Mesenchymal stem cell (in vitro differentiated cells and primary cell): Measurements from ENCODE around the gene NID1.

Source experiments
- DNase-seq: peaks from one replicate; pipeline ENCODE4 v3.0.0-alpha.2; 2013
- H2AFZ ChIP-seq: one replicate; pipeline ENCODE4 v1.6.1; 2013; ENCODE audit warnings: low read depth, mild to moderate bottlenecking, control low read depth, inconsistent platforms, low read length, moderate library complexity
- H2AK5ac ChIP-seq: 2 replicates; pipeline ENCODE4 v1.6.1; 2013; ENCODE audit warnings: low read length, moderate library complexity, mild to moderate bottlenecking, inconsistent platforms; ENCODE audit not compliant: severe bottlenecking
- H2BK120ac ChIP-seq: one replicate; pipeline ENCODE4 v1.6.1; 2013; ENCODE audit warnings: low read depth, mild to moderate bottlenecking, inconsistent platforms, low read length, moderate library complexity
- H2BK12ac ChIP-seq, 2 experiments: one replicate each; pipeline ENCODE4 v1.6.1; 2013; ENCODE audit warnings: inconsistent platforms in 2 of 2, low read length in 2 of 2, mild to moderate bottlenecking in 2 of 2, moderate library complexity in 2 of 2, control low read depth in 1 of 2
- H2BK15ac ChIP-seq: one replicate; pipeline ENCODE4 v1.6.1; 2013; ENCODE audit warnings: mild to moderate bottlenecking, low read depth, inconsistent platforms; ENCODE audit not compliant: poor library complexity, severe bottlenecking
- H2BK5ac ChIP-seq: 2 replicates; pipeline ENCODE4 v1.6.1; 2013; ENCODE audit warnings: low read depth, mild to moderate bottlenecking, low read length, control low read depth, inconsistent platforms; ENCODE audit not compliant: poor library complexity, severe bottlenecking
- H3K14ac ChIP-seq, 2 experiments: one replicate each; pipeline ENCODE4 v1.6.1; 2013; ENCODE audit warnings: inconsistent platforms in 2 of 2, low read length in 2 of 2, control low read depth in 1 of 2, mild to moderate bottlenecking in 1 of 2, moderate library complexity in 1 of 2
- H3K18ac ChIP-seq, 2 experiments: one replicate each; pipeline ENCODE4 v1.6.1; 2013; ENCODE audit warnings: inconsistent platforms in 2 of 2, low read length in 2 of 2, control low read depth in 1 of 2, low read depth in 1 of 2, mild to moderate bottlenecking in 1 of 2
- H3K23ac ChIP-seq, 2 experiments: one replicate each; pipeline ENCODE4 v1.6.1; 2013; ENCODE audit warnings: inconsistent platforms in 2 of 2, low read length in 2 of 2, mild to moderate bottlenecking in 2 of 2, moderate library complexity in 2 of 2, control low read depth in 1 of 2
- H3K27ac ChIP-seq: 2 replicates; pipeline ENCODE4 v1.5.1; 2013; ENCODE audit warnings: mild to moderate bottlenecking, moderate library complexity, low read length, control low read depth, inconsistent platforms; ENCODE audit not compliant: poor library complexity, severe bottlenecking
- H3K27me3 ChIP-seq, 2 experiments: 2 replicates each; pipeline versions ENCODE4 v1.6.1 to v1.7.0; 2013; ENCODE audit warnings: low read length in 2 of 2, mild to moderate bottlenecking in 2 of 2, moderate library complexity in 2 of 2, control low read depth in 1 of 2, inconsistent platforms in 1 of 2; ENCODE audit not compliant: control insufficient read depth in 1 of 2, insufficient read depth in 1 of 2
- H3K36me3 ChIP-seq, 2 experiments: 2 replicates each; pipeline versions ENCODE4 v1.6.1 to v1.7.0; 2013; ENCODE audit warnings: low read length in 2 of 2, control low read depth in 1 of 2, inconsistent platforms in 1 of 2, low read depth in 1 of 2, mild to moderate bottlenecking in 1 of 2; ENCODE audit not compliant: insufficient read depth in 2 of 2, control insufficient read depth in 1 of 2
- H3K4ac ChIP-seq, 2 experiments: one replicate each; pipeline ENCODE4 v1.6.1; 2013; ENCODE audit warnings: inconsistent platforms in 2 of 2, low read length in 2 of 2, mild to moderate bottlenecking in 2 of 2, moderate library complexity in 2 of 2, control low read depth in 1 of 2, low read depth in 1 of 2
- H3K4me1 ChIP-seq: 2 replicates; pipeline ENCODE4 v1.6.1; 2013; ENCODE audit warnings: low read depth, low read length, control low read depth; ENCODE audit not compliant: control insufficient read depth, insufficient read depth
- H3K4me2 ChIP-seq: 2 replicates; pipeline ENCODE4 v1.6.1; 2013; ENCODE audit warnings: low read length, mild to moderate bottlenecking, inconsistent platforms; ENCODE audit not compliant: poor library complexity, severe bottlenecking
- H3K4me3 ChIP-seq, 2 experiments: 2 replicates each; pipeline versions ENCODE4 v1.5.1 to v1.7.0; 2013; ENCODE audit warnings: low read length in 2 of 2, mild to moderate bottlenecking in 2 of 2, control low read depth in 1 of 2, low read depth in 1 of 2; ENCODE audit not compliant: insufficient read depth in 1 of 2
- H3K79me1 ChIP-seq: replicated peaks from 2 replicates; pipeline ENCODE4 v1.6.1; 2013; ENCODE audit warnings: mild to moderate bottlenecking, control low read depth, low read length, inconsistent platforms; ENCODE audit not compliant: poor library complexity, severe bottlenecking
- H3K9ac ChIP-seq: 2 replicates; pipeline ENCODE4 v1.7.0; 2013; ENCODE audit warnings: mild to moderate bottlenecking, low read length, moderate library complexity
- H3K9me3 ChIP-seq: 2 replicates; pipeline ENCODE4 v1.7.0; 2013; ENCODE audit warnings: mild to moderate bottlenecking, low read length; ENCODE audit not compliant: control insufficient read depth
- H4K8ac ChIP-seq: one replicate; pipeline ENCODE4 v1.6.1; 2013; ENCODE audit warnings: inconsistent platforms, mild to moderate bottlenecking, low read length, moderate library complexity
- H4K91ac ChIP-seq: one replicate; pipeline ENCODE4 v1.6.1; 2013; ENCODE audit warnings: mild to moderate bottlenecking, low read length, inconsistent platforms
- WGBS: methylation state at CpG from one replicate; pipeline ENCODE4 v1.1.7; 2013; ENCODE audit warnings: mixed read lengths; 5-methylcytosine and 5-hydroxymethylcytosine counted together

Gene NID1

GRCh38 chr1:236112332-236112627 is 47.4 kb upstream of the NID1 start:
- Histone ChIP-seq H2AK5ac (no peak overlapping the region), H4K91ac (no peak overlapping the region), H3K4ac (no peak overlapping the region), H3K27me3 (peaks cover 0 to 3% of the 10 kb centered on the region in 2 experiments), H2AFZ (no peak overlapping the region), H3K9ac (no peak overlapping the region), H3K4me1 (peaks cover 4% of the 10 kb centered on the region), H2BK15ac (no peak overlapping the region), H3K4me3 (no peak overlapping the region), H2BK5ac (no peak overlapping the region), H2BK12ac (no peak overlapping the region), H3K27ac (no peak overlapping the region), H3K14ac (no peak overlapping the region), H4K8ac (no peak overlapping the region), H3K18ac (no peak overlapping the region), H3K79me1 (no peaks in the 10 kb centered on the region), H2BK120ac (no peak overlapping the region), H3K9me3 (no peaks in the 10 kb centered on the region), H3K36me3 (no peaks in the 10 kb centered on the region), H3K23ac (no peak overlapping the region), H3K4me2 (no peak overlapping the region)
- WGBS, result 93% methylated on average over 5 of the region's 6 CpGs
- DNase-seq, result no peak

GRCh38 chr1:236111527-236112331 is 46.8 kb upstream of the NID1 start:
- Histone ChIP-seq H3K9ac (no peak overlapping the region), H2BK15ac (no peak overlapping the region), H3K27ac (no peak overlapping the region), H3K4me2 (no peak overlapping the region), H2BK12ac (no peak overlapping the region), H2AFZ (no peak overlapping the region), H4K8ac (no peak overlapping the region), H4K91ac (no peak overlapping the region), H2BK120ac (no peak overlapping the region), H3K4me1 (peaks cover 4% of the 10 kb centered on the region), H3K27me3 (peaks cover 0 to 3% of the 10 kb centered on the region in 2 experiments), H3K4me3 (no peak overlapping the region), H2AK5ac (no peak overlapping the region), H3K9me3 (no peaks in the 10 kb centered on the region), H3K14ac (no peak overlapping the region), H3K79me1 (no peaks in the 10 kb centered on the region), H3K4ac (no peak overlapping the region), H3K23ac (no peak overlapping the region), H3K18ac (no peak overlapping the region), H3K36me3 (no peaks in the 10 kb centered on the region), H2BK5ac (no peak overlapping the region)
- WGBS, result 90% methylated on average over 17 of the region's 17 CpGs
- DNase-seq, result no peak

- H3K36me3 ChIP-seq, result no peaks in the 10 kb centered on the region
- H4K8ac ChIP-seq, result no peak overlapping the region
- no peak overlapping the region for H2AFZ ChIP-seq
- H3K4me2 ChIP-seq, result no peak overlapping the region
- H4K91ac ChIP-seq, result no peak overlapping the region
- no peaks in the 10 kb centered on the region for H3K9me3 ChIP-seq
- no peak overlapping the region for H3K27ac ChIP-seq
- no peak overlapping the region for H3K4ac ChIP-seq
- no peak overlapping the region for H3K4me3 ChIP-seq
- WGBS, result 92% methylated on average over 13 of the region's 13 CpGs
- peaks cover 4% of the 10 kb centered on the region for H3K4me1 ChIP-seq
- no peak overlapping the region for H3K9ac ChIP-seq
- no peak overlapping the region for H3K18ac ChIP-seq
- no peak for DNase-seq
- no peak overlapping the region for H2BK12ac ChIP-seq
- H3K27me3 ChIP-seq, result peaks cover 0 to 3% of the 10 kb centered on the region in 2 experiments
- no peak overlapping the region for H3K14ac ChIP-seq
- H3K79me1 ChIP-seq, result no peaks in the 10 kb centered on the region
- no peak overlapping the region for H2AK5ac ChIP-seq
- no peak overlapping the region for H2BK120ac ChIP-seq
- no peak overlapping the region for H2BK5ac ChIP-seq
- no peak overlapping the region for H3K23ac ChIP-seq
- H2BK15ac ChIP-seq, result no peak overlapping the region
Measured at GRCh38 chr1:236110137-236110536, 45.2 kb upstream of the NID1 start.

GRCh38 chr1:236108027-236108648 is 43.2 kb upstream of the NID1 start:
- Histone ChIP-seq H3K4me1 (peaks cover 4% of the 10 kb centered on the region), H2BK12ac (no peak overlapping the region), H3K14ac (no peak overlapping the region), H3K79me1 (no peaks in the 10 kb centered on the region), H3K36me3 (no peaks in the 10 kb centered on the region), H4K8ac (no peak overlapping the region), H2AK5ac (no peak overlapping the region), H3K4ac (no peak overlapping the region), H2BK5ac (no peak overlapping the region), H3K4me3 (no peak overlapping the region), H3K18ac (no peak overlapping the region), H3K27me3 (no peaks in the 10 kb centered on the region), H2BK15ac (no peak overlapping the region), H3K27ac (no peak overlapping the region), H2AFZ (no peak overlapping the region), H2BK120ac (no peak overlapping the region), H3K9ac (no peak overlapping the region), H4K91ac (no peak overlapping the region), H3K4me2 (no peak overlapping the region), H3K9me3 (no peaks in the 10 kb centered on the region), H3K23ac (no peak overlapping the region)
- no peak for DNase-seq
- WGBS, result 99% methylated on average over 7 of the region's 7 CpGs
